OCI-LY1 (cell line): ENCODE measurements around the gene CNNM1.

ENCODE experiments used
- H2AFZ ChIP-seq: fragments of 200-600 bp; sonication (generic), shearing (Covaris generic); 2 replicates; pipeline ENCODE4 v1.6.0; 2014; ENCODE audit warnings: antibody characterized with exemption, mild to moderate bottlenecking, low read length
- H3F3A ChIP-seq: fragments of 200-600 bp; sonication (generic), shearing (Covaris generic); 2 replicates; pipeline ENCODE4 v1.6.0; 2014; ENCODE audit warnings: mild to moderate bottlenecking, antibody characterized with exemption, low read length, moderate library complexity; ENCODE audit not compliant: insufficient read depth
- H3K27ac ChIP-seq: fragments of 200-600 bp; sonication (generic); 2 replicates; pipeline ENCODE4 v1.5.1; 2014; ENCODE audit warnings: low read length, mixed run types, mild to moderate bottlenecking, low read depth; ENCODE audit not compliant: poor library complexity, severe bottlenecking
- H3K27me3 ChIP-seq: fragments of 200-600 bp; sonication (generic); 2 replicates; pipeline ENCODE4 v1.6.0; 2014; ENCODE audit warnings: antibody characterized with exemption, mild to moderate bottlenecking, low read length, moderate library complexity; ENCODE audit not compliant: insufficient read depth
- H3K36me3 ChIP-seq: fragments of 200-600 bp; sonication (generic); 2 replicates; pipeline ENCODE4 v1.6.1; 2014; ENCODE audit warnings: mild to moderate bottlenecking, antibody characterized with exemption, low read length, moderate library complexity, mixed read lengths; ENCODE audit not compliant: insufficient read depth
- H3K4me1 ChIP-seq: fragments of 200-600 bp; sonication (generic); 2 replicates; pipeline ENCODE4 v1.5.1; 2014; ENCODE audit warnings: mild to moderate bottlenecking, low read length, moderate library complexity; ENCODE audit not compliant: insufficient read depth, severe bottlenecking
- H3K4me2 ChIP-seq: fragments of 200-600 bp; sonication (generic), shearing (Covaris generic); 2 replicates; pipeline ENCODE4 v1.6.1; 2014; ENCODE audit warnings: low read length
- H3K4me3 ChIP-seq: fragments of 200-600 bp; sonication (generic); 2 replicates; pipeline ENCODE4 v1.5.1; 2014; ENCODE audit warnings: low read length, low read depth, mild to moderate bottlenecking, mixed read lengths; ENCODE audit not compliant: poor library complexity, severe bottlenecking
- H3K79me2 ChIP-seq: fragments of 200-600 bp; shearing (Covaris generic); 2 replicates; pipeline ENCODE4 v1.6.1; 2016; ENCODE audit warnings: mixed run types, low read length, mixed read lengths; ENCODE audit not compliant: insufficient read depth
- H3K9ac ChIP-seq: fragments of 200-600 bp; sonication (generic), shearing (Covaris generic); 2 replicates; pipeline ENCODE4 v1.6.1; 2014; ENCODE audit warnings: mild to moderate bottlenecking, low read length, mixed read lengths
- H3K9me2 ChIP-seq: fragments of 200-600 bp; sonication (generic), shearing (Covaris generic); 2 replicates; pipeline ENCODE4 v1.6.1; 2014; ENCODE audit warnings: low read depth, mild to moderate bottlenecking, low read length, mixed read lengths
- H3K9me3 ChIP-seq: fragments of 200-600 bp; shearing (Covaris generic); 2 replicates; pipeline ENCODE4 v1.6.1; 2014; ENCODE audit warnings: low read length, mixed read lengths
- H4K20me1 ChIP-seq: fragments of 200-600 bp; sonication (generic), shearing (Covaris generic); 2 replicates; pipeline ENCODE4 v1.6.0; 2016; ENCODE audit warnings: mild to moderate bottlenecking, low read length; ENCODE audit not compliant: insufficient read depth
- EZH2 ChIP-seq: fragments of 200-600 bp; sonication (generic), shearing (Covaris generic); IDR thresholded peaks from 2 replicates; pipeline ENCODE4 v1.8.0; 2017; ENCODE audit warnings: borderline replicate concordance, mixed run types, mild to moderate bottlenecking, antibody characterized with exemption, low read length, moderate library complexity, mixed read lengths
- TF ChIP-seq, protein P1 (sequence below): fragments of 200-600 bp; sonication (generic), shearing (Covaris generic); IDR thresholded peaks from 2 replicates; pipeline ENCODE4 v1.5.1; 2017; ENCODE audit warnings: mild to moderate bottlenecking, antibody characterized with exemption, low read length, moderate library complexity, mixed read lengths

The CNNM1 gene

DNA sequence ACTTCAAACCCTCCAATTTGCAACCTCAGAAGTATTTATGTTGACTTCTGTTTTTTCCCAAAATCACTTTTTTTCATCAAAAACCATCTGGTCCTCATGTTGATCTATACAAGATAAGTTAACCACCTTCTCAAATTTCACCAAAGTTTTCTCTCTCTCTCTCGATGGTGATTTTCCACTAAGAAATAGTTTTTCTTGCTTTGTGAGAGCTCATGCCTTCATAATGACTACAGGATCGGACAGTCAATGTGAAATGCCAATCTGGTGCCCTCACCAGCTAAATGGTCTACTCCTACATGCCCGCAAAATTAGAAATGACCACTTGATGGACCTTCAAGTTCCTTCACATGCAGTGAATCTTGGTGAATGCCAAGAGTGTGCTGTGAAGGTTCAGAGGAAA is 40.4 kb downstream of the CNNM1 start:
- no peaks in the 10 kb centered on the region for H3K9me2 ChIP-seq
- no peak overlapping the region for H3K4me2 ChIP-seq
- no peak overlapping the region for H2AFZ ChIP-seq
- no peaks in the 10 kb centered on the region for H3K36me3 ChIP-seq
- no peaks in the 10 kb centered on the region for H3K9me3 ChIP-seq
- no peak overlapping the region for H3K27ac ChIP-seq
- TF ChIP-seq EZH2 = no peak
- TF ChIP-seq, protein P1, sequence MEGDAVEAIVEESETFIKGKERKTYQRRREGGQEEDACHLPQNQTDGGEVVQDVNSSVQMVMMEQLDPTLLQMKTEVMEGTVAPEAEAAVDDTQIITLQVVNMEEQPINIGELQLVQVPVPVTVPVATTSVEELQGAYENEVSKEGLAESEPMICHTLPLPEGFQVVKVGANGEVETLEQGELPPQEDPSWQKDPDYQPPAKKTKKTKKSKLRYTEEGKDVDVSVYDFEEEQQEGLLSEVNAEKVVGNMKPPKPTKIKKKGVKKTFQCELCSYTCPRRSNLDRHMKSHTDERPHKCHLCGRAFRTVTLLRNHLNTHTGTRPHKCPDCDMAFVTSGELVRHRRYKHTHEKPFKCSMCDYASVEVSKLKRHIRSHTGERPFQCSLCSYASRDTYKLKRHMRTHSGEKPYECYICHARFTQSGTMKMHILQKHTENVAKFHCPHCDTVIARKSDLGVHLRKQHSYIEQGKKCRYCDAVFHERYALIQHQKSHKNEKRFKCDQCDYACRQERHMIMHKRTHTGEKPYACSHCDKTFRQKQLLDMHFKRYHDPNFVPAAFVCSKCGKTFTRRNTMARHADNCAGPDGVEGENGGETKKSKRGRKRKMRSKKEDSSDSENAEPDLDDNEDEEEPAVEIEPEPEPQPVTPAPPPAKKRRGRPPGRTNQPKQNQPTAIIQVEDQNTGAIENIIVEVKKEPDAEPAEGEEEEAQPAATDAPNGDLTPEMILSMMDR = no peak
- H3K4me1 ChIP-seq = no peaks in the 10 kb centered on the region
- H3K9ac ChIP-seq = no peak overlapping the region
- no peaks in the 10 kb centered on the region for H4K20me1 ChIP-seq
- peaks cover 3% of the 10 kb centered on the region; the same call in 1 of the 2 replicates for H3K27me3 ChIP-seq
- no peak overlapping the region for H3K4me3 ChIP-seq
- H3K79me2 ChIP-seq = no peaks in the 10 kb centered on the region
- no peaks in the 10 kb centered on the region for H3F3A ChIP-seq

DNA sequence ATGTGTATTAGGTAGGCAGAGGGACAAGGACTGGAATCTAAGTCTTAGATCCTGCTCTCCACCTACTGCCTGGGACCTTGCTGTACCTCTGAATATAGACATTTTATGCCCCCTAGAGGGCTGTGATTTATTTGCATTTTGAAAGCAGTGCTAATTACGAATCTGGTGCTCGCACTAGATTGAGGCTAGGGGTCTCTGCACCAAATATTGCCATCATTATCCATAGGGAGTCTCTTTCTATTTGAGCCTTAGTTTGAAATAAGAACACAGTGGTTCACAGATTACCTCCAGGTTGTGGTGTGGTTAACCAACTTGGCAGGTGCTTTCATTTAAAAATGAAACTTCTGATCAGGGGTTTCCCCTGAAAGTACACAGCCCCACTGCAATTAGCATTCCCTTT is 41.8 kb downstream of the CNNM1 start:
- H3K4me2 ChIP-seq = no peak overlapping the region
- no peaks in the 10 kb centered on the region for H4K20me1 ChIP-seq
- H3K27me3 ChIP-seq = peaks cover 3% of the 10 kb centered on the region; the same call in 1 of the 2 replicates
- H3F3A ChIP-seq = no peaks in the 10 kb centered on the region
- no peaks in the 10 kb centered on the region for H3K79me2 ChIP-seq
- H3K9ac ChIP-seq = no peak overlapping the region
- no peaks in the 10 kb centered on the region for H3K9me3 ChIP-seq
- no peak overlapping the region for H2AFZ ChIP-seq
- no peaks in the 10 kb centered on the region for H3K36me3 ChIP-seq
- no peak overlapping the region for H3K27ac ChIP-seq
- H3K9me2 ChIP-seq = no peaks in the 10 kb centered on the region
- TF ChIP-seq EZH2 = no peak
- TF ChIP-seq, protein P1 = peak; percentile 41; the same call in 1 of the 2 replicates
- no peaks in the 10 kb centered on the region for H3K4me1 ChIP-seq
- H3K4me3 ChIP-seq = no peak overlapping the region

DNA sequence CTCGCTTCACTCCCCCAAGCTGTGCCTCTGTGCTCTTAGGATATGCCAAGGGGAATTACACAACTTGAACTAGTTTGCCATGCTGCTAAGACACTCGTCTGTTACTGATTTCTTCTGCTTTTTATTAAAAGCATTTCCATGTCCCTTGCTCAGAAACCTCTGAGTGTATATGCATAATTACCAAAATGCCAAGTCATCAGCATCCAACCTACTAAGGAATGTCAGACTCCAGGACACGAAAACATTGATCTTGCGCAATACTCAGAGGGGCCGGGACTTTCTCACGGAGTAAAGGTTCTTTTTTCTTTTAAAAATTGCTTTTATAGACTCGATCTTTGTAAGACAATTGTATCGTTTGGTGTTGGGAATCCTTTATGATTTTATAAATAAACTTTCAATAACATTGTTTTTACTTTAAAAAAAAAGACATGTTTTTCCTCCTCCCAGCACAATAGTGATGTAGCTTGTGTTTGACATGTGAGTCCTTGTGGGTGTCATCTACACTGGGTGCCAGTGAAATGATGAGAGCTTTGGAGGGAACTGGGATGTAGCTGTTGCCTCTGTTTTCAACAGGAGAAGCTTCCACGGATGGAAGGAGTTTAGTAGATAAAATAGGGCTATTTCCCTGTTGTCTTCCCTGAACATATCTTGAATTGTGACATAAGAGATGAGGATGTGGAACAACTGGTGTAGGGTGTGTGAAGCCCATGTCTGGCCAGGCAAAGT is 43.6 kb downstream of the CNNM1 start:
- Histone ChIP-seq H3K4me2 (no peak overlapping the region), H3K9me2 (no peaks in the 10 kb centered on the region), H3K36me3 (no peaks in the 10 kb centered on the region), H3K9me3 (no peaks in the 10 kb centered on the region), H3F3A (no peaks in the 10 kb centered on the region), H3K27me3 (peaks cover 3% of the 10 kb centered on the region; the same call in 1 of the 2 replicates), H3K4me1 (no peaks in the 10 kb centered on the region), H2AFZ (no peak overlapping the region), H3K9ac (no peak overlapping the region), H3K4me3 (no peak overlapping the region), H4K20me1 (no peaks in the 10 kb centered on the region), H3K27ac (no peak overlapping the region), H3K79me2 (no peaks in the 10 kb centered on the region)
- TF ChIP-seq EZH2 = no peak
- TF ChIP-seq, protein P1 = no peak
